Head of caudate nucleus (tissue), 42 donors: ENCODE data around the gene PTRHD1.
"Not testable (repeated sequence)": the region's sequence is repeated elsewhere in the genome, so short reads cannot be mapped to it uniquely, and the experiment has no call there.

ENCODE experiments used
- DNase-seq, 42 donors: peaks; one replicate each; pipeline versions ENCODE4 v3.0.0 to v3.0.0-alpha.2; 2020 to 2021; ENCODE audit warnings: mixed read lengths in 7 of 42
- intact Hi-C: fragments of 100-400 bp; cut with DNase I; formaldehyde crosslinking; loops from one replicate; pipeline ENCODE4 v1.15.0; 2022

Gene PTRHD1

GRCh38 chr2:24819442-24820174, 26.4 kb upstream of the PTRHD1 start:
- DNase-seq = peak in 8 of 42 donors; percentile 5 to 34 (median 12)

DNA sequence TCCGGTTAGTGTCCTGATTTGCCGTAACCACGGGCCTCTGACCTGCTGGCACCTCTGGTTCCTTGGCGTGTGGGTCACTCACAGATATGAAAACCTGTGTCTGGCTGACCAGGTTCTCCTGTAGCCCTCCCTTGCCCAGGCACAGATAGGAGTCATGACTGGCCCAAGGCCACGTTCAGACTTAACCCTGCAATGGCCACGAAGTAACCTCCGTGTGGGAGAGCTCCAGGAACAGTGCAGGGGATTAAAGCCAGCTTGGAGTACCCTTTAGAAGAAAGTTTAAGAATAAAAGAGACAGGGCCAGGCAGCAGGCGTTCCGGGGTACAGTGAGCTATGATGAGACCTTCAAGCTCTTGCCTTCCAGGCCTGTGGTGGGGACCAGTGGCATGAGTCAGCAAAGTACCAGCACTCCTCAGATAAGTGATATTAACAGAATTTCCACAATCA, 25.6 kb upstream of the PTRHD1 start:
- peak in 9 of 42 donors; percentile 6 to 40 (median 25) for DNase-seq

More at GRCh38 chr2:24819442-24820174, 26.4 kb upstream of the PTRHD1 start:
- intact Hi-C loops = loop anchor here (10.0 kb wide), 1 partner anchor 325 kb away; the partner anchor contains the start of gene NCOA1

GRCh38 chr2:24816884-24817283, 23.7 kb upstream of the PTRHD1 start:
- peak in 2 of 42 donors; percentile 16 to 25 for DNase-seq

More for the DNA sequence above, 25.6 kb upstream of the PTRHD1 start:
- intact Hi-C loops = no loop called here

GRCh38 chr2:24816404-24816803, 23.2 kb upstream of the PTRHD1 start:
- intact Hi-C loops = no loop called here
- peak in 2 of 42 donors; percentile 19 to 30 for DNase-seq

More at GRCh38 chr2:24816884-24817283, 23.7 kb upstream of the PTRHD1 start:
- intact Hi-C loops = no loop called here

DNA sequence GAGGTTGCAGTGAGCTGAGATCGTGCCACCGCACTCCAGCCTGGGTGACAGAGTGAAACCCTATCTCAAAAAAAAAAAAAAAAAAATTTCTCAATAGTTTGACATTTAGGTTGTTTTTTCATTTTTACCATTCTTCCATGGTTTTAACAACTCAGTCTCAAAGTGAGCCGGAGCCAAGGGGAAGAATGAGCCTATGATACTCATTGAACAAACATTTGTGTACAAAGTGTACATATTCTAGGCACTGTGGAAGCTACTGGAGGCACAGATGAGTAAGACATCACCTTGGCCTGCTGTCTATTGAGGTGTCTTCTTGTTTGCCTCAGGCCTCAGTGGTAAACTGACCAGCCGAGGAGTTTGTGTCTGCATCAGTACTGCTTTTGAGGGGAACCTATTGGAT, 22.0 kb upstream of the PTRHD1 start:
- intact Hi-C loops = no loop called here
- peak in 2 of 42 donors; percentile 16 to 20 for DNase-seq

DNA sequence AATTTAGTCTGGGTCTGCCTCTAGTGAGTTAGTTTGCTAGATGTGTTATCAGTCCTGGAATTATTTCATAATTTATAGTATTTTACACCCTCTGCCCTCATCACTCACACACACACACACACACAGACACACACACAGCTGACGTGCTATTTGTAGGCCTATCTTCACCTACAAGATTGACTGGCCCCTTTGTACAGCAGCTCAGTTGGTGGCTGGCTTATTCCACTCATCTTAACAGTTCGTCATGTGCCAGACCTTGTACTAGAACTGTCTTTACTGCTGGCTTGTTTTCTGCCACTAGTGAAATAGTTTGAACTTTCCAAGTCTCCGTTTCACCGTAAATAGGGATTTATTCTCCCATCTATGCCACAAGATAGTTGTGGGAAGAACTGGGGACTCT, 21.3 kb upstream of the PTRHD1 start:
- intact Hi-C loops = no loop called here
- DNase-seq = no peak

DNA sequence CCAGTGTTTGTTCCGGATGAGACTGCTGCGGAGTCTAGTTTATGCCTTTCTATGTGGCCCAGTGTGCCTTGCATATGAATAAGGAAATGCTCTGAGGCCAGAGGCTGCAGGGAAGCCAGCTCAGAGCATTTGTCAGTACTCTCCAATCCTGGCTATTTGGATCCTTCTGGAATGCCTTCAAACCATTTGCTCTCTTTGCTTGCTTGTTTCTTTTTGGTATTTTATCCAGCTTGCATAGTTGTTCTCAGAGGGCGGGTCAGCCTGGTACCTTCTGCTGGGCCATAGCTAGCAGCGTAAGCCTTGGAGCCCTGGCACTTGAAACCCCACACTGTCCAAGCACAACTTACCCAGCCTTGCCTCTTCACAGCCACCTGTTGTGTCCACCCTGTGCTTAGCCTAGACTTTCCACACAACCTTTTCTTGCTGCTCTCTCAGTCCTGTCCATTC, 20.5 kb upstream of the PTRHD1 start:
- DNase-seq = peak in 5 of 42 donors; percentile 32 to 64 (median 46)
- intact Hi-C loops = no loop called here

DNA sequence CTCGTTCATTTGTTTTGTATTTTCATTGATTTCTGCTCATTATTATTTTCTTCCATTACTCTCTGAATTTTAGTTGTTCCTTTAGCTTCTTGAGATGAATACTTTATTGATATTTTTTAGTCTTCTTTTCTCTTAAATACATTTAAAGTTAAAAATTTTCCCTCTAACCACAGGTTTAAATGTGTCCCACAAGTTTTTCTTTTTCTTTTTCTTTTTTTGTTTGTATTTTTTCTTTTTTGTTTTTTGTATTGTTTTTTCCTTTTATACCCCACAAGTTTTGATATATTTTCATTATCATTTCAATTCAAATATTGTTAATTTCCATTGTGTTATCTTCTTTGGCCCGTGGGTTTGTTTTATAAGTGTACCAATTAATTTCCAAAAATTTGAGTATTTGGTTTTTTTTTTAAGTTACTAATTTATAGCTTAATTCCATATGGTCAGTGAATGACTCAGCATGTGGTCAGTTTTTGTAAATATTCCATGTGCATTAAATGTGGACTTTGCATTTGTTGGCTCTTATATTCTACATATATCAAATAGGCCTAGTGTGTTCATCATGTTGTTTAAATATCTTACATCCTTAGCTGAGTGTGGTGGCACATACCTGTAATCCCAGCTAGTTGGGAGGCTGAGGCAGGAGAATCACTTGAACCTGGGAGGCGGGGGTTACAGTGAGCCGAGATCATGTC, 16.3 kb upstream of the PTRHD1 start:
- peak in 1 of 42 donors; percentile 10 for DNase-seq
- intact Hi-C loops = no loop called here

DNA sequence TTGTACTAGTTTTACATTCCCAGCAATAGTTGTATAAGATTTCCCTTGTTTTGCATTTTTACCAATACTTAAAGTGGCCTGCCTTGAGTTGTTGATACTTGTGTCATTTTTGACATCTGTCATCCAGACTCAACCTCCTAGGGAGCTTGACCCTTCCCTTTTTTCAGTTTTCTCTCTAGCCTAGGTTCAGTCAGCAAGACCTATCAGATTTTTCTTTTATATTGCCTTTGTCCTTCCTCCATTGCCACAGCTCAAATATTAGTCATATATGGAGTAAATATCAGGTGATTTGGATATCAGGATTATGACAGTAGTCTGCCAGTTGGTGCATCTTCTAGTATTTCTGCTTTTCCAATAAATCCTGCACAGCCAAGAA, 13.5 kb upstream of the PTRHD1 start:
- intact Hi-C loops = no loop called here
- no peak for DNase-seq

GRCh38 chr2:24805811-24806660, 12.8 kb upstream of the PTRHD1 start:
- intact Hi-C loops, DNase-seq: not testable (repeated sequence)

DNA sequence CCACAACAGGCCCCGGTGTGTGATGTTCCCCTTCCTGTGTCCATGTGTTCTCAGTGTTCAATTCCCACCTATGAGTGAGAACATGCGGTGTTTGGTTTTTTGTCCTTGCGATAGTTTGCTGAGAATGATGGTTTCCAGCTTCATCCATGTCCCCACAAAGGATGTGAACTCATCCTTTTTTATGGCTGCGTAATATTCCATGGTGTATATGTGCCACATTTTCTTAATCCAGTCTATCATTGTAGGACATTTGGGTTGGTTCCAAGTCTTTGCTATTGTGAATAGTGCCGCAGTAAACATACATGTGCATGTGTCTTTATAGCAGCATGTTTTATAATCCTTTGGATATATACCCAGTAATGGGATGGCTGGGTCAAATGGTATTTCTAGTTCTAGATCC, 7.3 kb upstream of the PTRHD1 start:
- intact Hi-C loops, DNase-seq: not testable (repeated sequence)

DNA sequence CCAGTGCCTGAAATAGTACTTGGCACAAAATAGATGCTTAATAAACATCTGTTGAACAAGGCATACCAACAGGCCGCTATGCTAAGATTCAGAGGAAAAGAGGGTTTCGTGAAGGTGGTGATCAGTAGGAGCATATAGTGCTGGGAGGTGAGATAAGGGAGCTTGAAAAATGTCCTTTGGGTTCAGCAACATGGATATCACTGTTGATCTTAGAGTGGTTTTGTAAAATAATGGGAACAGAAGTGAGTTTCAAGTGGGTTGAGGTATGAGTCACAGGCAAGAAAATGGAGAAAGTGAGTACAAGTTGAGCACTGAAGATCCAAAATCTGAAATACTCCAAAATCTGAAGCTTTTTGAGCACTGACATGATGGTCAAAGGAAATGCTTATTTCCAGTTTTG, 4.5 kb upstream of the PTRHD1 start:
- no peak for DNase-seq
- intact Hi-C loops = no loop called here

DNA sequence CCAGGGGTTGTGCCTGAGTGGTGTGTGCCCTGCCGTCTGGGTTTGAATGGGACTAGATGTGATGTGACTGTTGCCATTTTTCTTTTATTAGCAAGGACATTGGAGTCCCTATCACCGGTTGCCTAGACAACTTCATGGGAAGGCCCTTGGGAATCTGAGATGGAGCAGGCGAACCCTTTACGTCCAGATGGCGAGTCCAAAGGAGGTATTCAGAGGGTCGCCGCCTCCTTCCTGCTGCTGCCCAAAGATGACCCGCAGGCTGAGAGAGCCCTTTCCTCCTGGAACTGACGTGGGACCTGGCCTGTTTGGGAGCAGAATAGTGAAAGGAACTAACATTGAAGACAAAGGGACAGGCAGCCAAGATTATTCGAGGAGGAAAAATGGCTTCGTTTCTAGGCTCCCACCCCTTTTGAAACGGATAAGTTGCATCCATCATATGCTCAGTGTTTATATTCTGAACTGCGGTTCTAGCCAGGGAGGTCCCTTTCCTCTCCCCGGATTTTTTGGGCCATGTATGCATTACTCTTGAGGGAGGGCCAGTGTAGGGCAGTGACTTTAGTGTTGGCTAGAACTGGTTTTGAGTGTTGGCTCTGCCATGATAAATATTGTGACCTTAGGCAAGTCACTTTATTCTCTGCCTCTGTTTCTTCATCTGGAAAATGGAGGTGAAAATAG, 707 bp upstream of the PTRHD1 start:
- no peak for DNase-seq
- intact Hi-C loops = loop anchor here (2.0 kb wide), 1 partner anchor 303 kb away; the partner anchor contains the start of gene NCOA1

DNA sequence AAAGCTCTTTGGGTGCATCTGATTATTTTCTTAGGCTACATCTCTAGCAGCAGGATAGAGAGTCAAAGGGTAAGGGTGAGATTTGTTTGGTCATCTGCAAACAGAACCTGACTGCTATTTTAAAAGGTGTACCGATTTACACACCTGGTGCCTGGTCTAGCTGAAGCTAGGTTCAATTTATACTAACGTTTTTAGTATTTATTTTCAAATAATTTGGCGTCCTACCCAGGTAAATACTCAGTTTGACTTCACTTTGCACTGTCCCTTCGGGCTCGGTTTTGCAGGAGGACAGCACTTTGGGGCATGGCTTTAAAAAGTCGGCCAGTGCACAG, 683 bp downstream of the PTRHD1 start:
- intact Hi-C loops = loop anchor here (2.0 kb wide), 1 partner anchor 302 kb away; the partner anchor contains the start of gene NCOA1
- DNase-seq = no peak

GRCh38 chr2:24791452-24791851, 1.7 kb downstream of the PTRHD1 start:
- intact Hi-C loops = no loop called here
- no peak for DNase-seq

DNA sequence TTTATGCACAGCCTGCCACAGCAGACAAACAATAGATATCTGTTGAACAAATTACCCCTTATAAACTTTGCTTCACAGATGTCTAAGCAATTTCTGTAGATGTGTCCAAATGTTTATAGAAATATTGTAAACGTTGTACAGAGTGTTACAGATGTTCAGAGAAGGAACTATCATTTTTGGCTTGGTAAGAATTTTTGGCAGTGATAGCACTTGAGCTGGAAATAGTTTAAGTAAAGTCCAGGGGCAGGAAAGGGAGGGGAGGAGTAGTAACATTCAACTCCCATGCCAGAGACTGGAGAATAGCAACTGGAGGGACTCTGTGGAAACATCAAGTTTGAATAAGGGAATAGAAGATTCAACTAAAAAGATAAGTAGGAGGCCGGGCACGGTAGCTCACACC, 4.4 kb downstream of the PTRHD1 start:
- no peak for DNase-seq
- intact Hi-C loops = loop anchor here (10.0 kb wide), 1 partner anchor 54 kb away; no protein-coding TSS in a partner anchor

DNA sequence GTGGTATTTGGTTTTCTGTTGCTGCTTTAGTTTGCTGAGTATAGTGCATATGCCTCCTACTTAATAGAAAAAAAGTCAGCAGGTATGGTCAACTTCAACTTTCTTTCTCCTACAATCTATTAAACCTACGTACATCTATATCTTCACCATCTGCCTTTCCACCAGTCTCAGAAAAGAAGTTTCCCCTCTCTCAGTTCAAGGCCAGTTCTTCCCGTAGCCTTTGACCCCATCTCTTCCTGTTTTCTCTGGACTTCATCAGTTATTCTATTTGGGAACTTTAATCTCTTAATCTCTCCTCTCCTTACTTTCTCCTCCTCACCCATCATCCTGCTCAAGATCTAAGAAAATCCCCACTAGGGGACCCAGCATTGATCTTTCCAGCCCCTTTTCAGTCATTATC, 5.7 kb downstream of the PTRHD1 start:
- DNase-seq = no peak
- intact Hi-C loops = loop anchor here (10.0 kb wide), 1 partner anchor 53 kb away; no protein-coding TSS in a partner anchor

DNA sequence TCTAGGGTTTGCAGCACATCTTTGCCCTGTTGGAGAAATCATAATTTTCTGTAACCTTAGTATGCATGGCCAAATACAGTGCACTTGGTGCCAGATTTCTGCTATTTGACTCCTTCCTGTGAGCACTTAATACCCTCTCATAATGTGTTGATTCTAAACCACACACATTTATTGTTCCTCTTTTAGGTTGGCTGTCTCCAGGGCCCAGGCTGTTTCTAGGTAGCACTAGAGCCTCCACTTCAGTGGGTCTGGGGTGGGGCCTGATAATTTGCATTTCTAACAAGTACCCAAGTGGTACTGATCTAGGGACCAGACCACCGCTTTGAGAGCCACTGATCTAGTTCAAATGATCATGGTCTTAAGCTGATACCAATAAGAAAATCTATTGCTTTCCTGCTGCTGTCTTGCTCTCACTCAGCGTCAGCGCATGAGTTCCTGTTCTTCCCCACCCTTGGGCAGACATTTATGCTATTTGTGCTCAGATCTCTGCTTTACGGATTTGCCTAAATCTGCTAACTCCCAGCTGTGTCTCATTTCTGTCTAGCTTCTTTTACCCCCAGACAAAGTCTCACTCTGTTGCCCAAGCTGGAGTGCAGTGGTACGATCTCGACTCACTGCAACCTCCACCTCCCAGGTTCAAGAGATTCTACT, 7.4 kb downstream of the PTRHD1 start:
- DNase-seq = no peak

More for the DNA sequence above, 7.4 kb downstream of the PTRHD1 start:
- intact Hi-C loops = loop anchor here (10.0 kb wide), 1 partner anchor 51 kb away; no protein-coding TSS in a partner anchor
